Stimulated activated CD4-positive, alpha-beta T cell treated with anti-CD3 and anti-CD28 coated beads, Interleukin-2, amount 100 ng/mL, for 24 hours (primary cell): ENCODE results near the gene PFDN4.

Experiments used
- DNase-seq, 2 donors: peaks; one replicate each; pipeline ENCODE4 v3.0.0-alpha.2; 2020

PFDN4 gene

DNA sequence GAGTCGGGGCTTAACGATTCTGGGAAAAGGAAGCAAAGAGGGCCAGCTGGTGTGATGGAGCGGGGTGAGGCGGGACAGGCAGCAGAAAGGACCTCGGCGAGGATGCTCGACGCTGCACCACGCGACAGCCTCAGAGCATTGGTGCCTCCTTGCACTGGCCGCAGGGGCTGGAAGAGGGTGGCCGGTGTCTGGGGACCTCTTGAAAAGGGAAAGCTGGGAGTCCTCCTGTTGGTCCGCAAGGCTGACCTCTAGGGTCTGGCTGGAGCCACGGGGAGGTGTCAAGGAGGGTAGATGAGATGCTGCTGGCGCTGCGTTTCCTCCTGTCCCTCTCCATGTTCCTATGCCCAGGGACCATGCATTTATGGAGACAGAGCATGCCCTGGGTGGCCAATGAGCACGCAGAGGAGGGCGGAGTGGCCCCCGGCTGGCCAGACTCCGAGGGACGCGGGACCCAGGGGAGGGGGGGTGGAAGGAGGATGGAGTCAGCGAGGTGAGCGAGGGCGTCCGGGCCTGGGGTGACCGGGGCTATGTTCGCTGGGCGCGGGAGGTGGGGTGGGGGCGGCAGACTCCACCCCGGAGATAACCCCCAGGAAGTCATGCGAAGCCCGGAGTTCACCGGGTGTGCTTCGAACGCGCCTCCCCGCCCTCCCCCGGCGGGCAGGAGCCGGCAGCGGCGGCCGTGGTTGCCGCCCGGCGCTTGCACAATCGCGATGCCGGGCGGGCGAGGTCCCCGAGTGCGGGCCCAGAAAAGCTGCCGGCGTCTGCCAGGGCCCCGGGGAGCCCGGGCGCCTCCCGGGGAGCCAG is 34.0 kb upstream of the PFDN4 start, which contains the start of gene CYP24A1:
TSS of gene CYP24A1 (minus strand) at position 334 of the 804 bp plus-strand sequence. CDS start 407 bp downstream, outside the sequence.
- DNase-seq: peak in 1 of 2 donors; percentile 23

DNA sequence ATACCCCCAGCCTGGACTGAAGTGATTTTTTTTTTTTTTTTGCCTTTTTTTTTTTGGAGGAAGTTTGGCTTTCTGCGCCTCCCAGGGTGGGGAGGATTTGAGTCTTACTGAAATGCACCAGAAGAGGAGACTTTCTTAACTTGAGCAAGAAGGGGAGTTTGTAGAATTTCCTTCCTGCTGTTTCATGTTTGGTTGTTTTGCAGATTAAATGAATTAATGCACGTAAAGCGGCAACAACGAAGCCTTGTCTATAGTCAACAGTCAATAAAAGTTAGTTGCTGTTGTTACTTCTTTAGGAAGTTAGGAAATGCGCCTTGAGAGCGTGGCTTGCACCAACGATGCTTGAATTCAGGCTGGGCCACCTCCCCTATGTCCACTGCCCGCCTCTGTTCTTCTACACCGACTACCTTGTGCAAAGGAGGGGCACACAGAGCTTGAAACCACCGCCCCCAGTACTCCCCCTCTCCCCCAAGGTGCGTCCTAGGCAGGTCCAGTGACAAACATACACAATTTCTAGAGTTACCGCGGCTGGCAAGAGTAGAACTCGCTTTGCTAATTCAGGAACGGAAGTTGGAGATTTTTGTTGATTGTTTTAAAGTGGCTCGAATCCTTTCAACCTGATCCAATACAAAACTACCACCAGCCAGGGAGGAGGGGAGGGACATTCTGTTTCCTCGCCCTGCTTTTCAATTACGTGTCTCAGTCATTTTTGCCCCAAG is 33.3 kb upstream of the PFDN4 start:
- no peak for DNase-seq

GRCh38 chr20:54176610-54177009 is 31.3 kb upstream of the PFDN4 start:
- DNase-seq: no peak

- no peak for DNase-seq
Observed at GRCh38 chr20:54177378-54177777, 30.5 kb upstream of the PFDN4 start.

GRCh38 chr20:54178256-54178655 is 29.6 kb upstream of the PFDN4 start:
- DNase-seq: no peak

DNA sequence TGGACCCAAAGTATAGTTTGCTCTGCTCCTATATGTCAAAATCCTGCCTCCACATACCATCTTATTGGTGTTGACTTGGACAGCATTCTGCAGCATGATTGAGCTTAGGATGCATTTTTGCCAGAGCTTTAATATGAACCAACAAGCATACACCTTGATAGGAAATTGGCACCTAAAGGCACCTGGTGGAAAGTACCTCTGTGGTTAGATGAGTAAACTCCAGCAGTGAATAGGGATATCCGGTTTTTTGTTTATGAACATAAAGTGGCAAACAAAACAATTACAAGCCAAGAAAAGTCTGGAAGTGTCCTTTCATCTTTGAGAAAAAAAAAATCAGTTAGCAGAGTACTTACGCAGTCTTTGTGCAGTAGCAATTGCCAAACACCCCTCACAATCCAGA is 27.9 kb upstream of the PFDN4 start:
- no peak for DNase-seq

- no peak for DNase-seq
Observed at GRCh38 chr20:54180931-54181330, 27.0 kb upstream of the PFDN4 start.

DNA sequence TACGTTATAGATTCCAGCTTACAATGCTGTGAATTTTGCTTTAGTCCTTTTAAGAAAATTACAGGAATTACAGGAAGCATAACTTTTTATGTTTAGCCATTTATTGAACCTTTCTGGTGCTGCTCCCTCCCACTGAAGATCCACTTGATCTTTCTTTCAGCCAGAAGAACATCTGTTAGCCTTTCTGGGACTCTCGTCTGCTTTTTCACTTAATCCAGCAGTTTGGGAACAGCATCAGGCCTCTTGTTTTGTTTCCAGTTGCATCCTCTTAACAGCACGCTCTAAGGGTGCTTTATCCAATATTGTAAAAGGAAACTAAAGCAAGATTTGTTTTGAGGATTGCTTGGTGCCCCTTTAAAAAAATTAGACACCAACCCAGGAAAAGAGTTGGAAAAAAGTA is 23.8 kb upstream of the PFDN4 start:
- no peak for DNase-seq

- no peak for DNase-seq
Observed at GRCh38 chr20:54184904-54185626, 22.8 kb upstream of the PFDN4 start.

GRCh38 chr20:54188132-54188849 is 19.6 kb upstream of the PFDN4 start:
- no peak for DNase-seq

GRCh38 chr20:54189630-54190029 is 18.3 kb upstream of the PFDN4 start:
- DNase-seq: no peak

GRCh38 chr20:54190217-54190616 is 17.7 kb upstream of the PFDN4 start:
- no peak for DNase-seq

DNA sequence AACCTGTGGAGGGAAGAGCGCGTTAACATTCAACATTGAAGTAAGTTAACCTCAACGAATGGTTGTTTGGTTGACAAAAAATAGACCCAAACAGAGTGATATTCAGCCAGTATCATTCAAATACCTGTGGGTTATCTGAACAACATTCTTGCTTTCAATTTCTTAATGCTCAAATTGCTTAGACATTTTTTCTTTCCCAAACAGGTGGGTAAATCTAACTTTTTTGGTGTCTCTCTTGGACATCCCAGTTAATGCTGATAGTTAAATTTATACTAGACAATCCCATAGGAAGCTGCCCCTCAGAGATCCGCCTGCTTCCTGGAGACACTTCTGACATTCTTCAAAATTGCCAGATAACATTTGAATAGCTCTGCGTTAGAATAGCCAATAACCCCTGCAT is 14.1 kb upstream of the PFDN4 start:
- DNase-seq: no peak

DNA sequence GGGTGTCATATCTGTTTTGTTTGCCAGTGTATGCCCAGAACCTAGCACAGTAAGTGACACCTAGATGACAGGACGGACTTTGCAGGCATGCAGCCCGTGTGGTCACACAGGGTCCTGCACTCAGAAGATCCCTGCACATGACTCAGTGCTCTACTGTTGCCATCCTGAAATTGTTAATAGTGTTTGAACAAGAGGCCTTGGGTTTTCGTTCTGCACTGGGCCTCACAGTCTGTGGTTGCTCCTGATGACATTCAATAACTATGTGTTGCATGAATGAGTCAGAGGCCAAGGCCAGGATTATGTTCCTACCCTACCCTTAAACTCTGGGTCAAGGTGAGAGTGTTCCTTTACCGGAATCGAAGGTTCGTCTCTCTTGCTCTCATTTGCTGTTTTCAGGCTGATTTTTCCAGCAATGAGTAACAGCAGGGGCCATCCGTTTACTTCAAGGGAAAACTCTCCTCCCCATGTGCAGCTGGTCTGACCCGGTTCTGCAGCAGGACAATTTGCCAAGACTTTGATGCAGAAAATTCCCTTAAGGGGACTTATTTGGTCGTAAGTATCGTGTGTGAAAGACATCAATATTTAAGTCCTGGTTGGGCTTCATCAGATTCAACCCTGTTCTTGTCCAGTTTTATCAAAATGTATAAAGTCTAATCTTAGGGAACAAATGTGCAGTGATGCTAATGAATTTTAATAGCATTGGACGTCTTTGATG is 13.0 kb upstream of the PFDN4 start:
- no peak for DNase-seq

DNA sequence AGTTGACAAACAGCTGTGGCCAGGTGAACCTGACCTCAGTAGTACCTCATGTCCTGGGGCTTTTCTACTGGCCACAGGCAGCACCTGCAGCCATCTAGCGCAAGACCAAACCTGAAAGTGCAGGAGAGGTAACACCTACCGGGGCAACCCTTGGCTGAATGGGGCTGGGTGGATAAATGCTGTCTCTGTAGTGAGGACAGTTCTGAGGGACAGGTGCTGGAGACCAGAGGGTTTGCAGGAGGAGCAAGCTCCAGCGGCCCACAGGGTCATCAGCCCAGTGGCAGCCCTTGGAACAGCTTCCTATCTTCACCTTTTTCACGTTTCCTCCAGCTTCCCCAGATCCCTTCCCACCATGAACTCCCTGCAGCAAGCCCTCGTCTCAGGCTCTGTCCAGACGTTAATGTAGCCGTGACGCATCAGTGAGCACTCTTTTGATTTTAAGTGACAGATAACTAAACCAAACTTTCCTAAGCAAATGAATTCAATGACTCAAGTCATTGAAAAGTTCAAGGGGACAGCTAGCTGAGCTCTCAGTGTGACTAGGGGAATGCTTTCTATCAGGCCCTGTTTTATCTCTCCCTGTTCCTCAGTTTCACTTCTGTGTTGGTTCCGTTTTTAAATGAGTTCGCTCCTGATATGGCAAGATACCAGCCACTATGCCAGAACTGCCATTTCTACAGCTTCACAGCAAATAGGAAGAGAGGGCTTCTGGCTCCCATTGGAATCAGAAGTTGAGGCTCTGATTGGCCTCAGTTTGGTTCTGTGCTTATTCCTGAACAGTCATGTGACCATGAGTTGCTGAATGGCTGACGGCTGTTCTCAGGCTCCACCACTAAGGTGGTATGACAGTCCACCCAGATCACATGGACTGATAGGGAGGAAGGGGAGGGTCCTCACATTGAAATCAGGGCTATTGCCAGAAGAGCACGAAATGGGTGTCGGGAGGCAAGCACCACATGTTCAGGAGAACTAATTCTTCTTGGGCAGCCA is 12.1 kb upstream of the PFDN4 start:
- DNase-seq: no peak

DNA sequence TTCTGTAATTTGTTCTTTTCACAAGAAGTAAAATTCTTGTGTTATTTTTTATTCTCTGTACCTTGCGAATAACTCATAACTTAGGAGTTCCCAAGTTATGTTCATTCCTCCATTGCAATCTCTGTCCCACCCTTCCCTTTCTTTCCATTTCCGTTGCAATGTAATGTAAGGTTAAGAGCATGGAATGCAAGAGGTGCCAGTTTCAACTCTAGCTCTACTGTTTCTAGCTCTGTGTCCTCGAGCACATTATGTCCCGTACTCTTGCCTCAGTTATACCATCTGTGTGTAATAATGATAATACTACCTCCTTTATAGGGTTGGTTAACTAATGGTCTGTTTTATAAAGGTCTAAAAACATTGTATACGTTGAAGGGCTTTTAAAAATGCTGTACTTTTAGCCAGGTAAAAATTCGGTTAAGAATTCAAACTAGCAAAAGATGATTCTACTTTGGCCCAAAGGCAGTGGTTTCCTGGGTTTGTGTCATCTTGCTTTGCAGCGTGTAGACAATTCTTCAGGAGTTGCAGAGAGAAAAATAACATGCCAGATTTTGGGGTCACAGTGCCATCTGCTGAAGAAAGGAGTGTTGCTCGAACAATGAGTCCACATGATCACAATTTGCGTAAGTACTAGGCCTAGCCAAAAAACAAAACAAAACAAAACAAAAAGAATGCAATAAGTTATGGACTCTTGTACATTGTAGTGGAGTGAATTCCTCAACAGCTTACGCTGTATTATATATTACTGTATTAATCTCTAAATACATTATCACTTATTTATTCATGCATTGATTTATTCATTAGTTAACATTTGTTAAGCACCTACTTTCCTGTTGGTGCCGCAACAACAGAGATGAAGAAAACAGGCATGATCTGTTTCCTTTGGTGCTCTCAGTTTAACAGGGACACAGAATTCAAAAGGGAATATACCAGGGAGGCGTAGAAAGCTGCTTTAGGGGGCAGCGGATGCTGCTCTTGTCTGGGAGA is 10.0 kb upstream of the PFDN4 start:
- no peak for DNase-seq

DNA sequence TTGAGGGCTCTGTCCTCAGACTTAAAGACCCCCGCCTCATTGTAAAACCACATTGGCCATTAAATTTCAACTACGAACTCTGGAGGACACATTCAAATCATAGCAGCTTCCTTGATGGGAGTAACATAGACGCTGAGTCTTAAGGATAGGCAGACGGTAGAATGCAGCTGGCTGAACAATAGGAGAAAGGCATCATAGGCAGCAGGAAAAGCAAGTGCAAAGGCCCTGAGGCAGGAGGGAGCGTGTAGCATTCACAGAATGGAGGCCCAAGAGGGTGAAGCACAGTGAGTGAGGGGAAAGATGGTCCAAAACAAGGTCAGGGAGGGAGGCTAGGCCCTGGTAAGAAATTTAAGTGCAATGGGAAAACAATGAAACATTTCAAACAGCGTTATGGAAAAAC is 8.6 kb upstream of the PFDN4 start:
- no peak for DNase-seq

DNA sequence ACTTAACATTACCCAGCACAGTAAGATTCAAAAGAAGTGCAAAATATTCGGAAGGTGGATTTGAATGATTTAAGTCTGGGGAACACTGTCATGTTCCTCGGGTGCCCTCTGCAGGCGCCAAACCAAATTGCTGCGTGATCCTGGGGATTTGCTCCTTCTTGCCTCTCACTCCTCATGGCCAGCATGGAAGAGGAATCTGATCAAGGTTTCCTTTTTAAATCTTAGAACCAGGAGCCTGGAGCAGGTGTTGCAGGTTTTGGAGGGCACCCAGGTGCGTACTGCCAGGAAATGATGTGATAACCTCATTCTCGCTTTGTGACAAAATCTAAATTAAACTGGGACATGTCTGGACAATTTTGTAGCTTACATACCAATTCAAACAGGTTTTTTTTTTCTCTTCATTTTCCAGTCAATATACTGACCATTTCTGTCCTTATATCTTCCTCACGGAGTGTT is 8.1 kb upstream of the PFDN4 start:
- DNase-seq: peak; percentile 76 to 78

DNA sequence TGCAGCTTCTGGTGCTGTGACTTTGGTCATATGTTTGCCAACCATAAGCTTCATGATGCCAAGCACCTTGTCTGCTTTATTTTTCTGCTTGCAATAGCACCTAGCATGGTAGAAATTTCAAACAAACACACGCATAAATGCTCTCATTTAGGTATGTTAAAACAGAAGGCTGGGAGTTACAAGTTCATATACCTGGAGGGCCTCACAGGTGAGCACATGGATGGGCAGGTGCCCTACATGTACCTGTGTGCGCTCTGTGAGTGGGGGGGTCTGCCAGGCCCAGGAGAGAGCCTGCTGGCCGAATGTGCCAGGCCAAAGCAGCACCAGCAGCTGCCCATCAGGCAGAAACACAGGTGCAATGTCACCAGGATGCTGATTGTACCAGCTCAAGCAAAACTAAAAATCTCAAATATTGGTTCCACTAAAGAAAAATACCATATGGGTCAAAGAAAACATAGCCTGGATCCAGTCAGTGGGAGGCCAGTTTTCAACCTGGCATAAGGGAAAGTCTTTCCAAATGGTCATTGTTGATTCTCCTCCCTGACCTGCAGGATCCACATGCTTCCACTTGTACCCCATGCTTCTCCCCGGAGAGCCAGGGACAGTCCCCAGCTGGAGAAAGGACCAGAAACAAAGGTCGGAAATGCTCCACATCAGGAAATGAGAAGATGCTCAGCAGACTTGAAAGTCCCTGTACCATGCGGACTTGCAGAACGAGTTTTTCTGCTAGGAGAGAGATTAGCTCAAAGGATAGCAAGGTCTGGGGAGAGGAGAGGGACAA is 7.2 kb upstream of the PFDN4 start:
- DNase-seq: no peak
